Measurements from ENCODE around the gene ADI1.
"Not testable (repeated sequence)": the region's sequence is repeated elsewhere in the genome, so short reads cannot be mapped to it uniquely, and the experiment has no call there.

The ADI1 gene

GRCh38 chr2:3527886-3528785 is 8.8 kb upstream of the ADI1 start:
- no peak for DNase-seq

DNA sequence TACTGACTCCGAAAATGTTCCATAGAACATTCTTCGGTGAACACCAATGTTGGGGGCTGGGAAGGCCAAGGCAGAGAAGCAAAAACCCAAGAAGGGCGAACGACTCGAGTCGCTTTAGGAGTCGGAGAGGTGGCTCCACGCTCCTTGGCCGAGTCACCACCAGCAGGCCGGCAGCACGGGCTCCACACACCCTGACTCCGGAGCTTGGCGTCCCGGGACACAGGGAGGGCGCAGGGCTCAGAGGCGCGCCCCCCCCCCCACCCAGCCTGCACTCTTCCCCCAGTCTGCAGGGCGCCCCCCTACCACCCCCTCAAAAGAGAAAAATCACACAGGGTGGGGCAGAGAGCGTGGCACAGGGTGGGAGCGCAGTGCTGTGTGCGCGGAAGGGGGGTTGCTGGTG is 7.5 kb upstream of the ADI1 start:
- no peak for DNase-seq

GRCh38 chr2:3523551-3524041 is 4.3 kb upstream of the ADI1 start:
- DNase-seq = no peak

DNA sequence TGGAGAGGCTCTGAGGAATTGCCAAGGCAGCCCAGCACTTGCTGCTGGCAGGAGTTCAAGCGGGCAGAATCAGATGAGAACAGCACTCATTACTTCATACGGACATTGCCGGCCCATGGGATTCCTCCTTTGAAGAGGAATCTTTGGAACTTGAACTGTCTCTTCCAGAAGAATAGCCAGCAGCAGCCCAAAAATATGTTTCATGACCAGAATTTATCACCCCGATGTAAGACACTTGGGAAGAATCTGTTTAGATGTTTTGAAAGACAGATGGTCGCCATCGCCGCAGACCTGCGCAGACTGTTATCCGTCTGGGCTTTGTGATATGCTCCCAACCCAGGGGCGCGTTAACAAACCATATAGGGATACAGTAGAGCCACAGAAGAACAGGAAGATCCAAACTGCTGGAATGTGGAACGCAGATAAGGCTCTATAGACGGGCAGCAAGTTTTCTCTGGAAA is 3.7 kb upstream of the ADI1 start:
- DNase-seq = no peak

DNA sequence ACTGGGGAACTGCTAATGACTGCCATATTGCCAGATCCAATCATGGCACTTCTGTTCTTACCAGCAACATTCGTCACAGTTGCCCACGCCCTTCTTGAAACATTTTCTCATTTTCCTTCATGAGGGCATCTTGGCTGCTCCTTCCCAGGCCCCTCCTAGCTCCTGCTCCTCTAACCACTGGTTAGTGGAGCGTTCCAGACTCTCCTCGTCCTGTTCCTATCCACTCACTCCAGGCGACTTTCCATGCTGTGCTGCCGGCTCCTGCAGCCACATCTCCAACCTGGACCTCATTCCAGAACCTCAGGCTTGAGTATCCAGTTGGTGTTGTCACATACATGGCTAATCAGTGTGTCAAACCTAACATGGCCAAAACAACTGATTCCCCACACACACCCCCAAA is 1.3 kb upstream of the ADI1 start:
- DNase-seq = no peak

DNA sequence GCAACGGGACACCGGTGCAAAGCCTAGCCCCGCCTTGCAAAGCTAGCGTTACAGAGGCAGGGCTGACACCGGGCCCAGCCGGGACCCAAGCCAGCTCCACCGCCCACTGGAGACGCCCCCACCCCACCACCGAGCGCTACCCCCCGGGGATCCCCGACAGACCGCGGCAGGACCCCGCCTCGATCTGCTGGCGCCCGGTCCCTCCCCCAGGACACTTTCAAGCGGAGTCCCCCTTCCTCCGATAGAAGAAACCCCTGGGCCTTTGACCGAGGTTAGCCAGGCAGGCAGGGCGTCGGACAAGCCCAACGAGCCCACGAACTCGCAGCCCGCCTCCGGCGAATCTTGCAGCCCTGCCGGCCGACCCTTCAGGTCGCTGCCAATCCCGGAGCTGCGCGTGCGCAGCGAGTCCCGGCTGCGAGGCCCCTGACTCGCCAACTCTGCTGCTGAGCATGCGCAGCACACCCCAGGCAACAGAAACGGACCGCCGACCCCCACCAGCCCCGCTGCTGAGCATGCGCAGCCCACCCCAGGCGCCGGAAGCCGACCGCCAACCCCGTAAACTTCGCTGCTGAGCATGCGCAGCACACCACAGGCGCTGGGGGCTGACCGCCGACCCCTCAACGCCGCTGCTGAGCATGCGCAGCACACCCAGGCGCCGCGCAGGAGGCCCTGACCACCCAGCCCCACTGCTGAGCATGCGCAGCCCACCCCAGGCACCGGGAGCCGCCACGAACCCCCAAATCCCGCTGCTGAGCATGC is 656 bp downstream of the ADI1 start:
- DNase-seq = peak; percentile 98

GRCh38 chr2:3517948-3518495 is 1.3 kb downstream of the ADI1 start:
- DNase-seq = no peak

DNA sequence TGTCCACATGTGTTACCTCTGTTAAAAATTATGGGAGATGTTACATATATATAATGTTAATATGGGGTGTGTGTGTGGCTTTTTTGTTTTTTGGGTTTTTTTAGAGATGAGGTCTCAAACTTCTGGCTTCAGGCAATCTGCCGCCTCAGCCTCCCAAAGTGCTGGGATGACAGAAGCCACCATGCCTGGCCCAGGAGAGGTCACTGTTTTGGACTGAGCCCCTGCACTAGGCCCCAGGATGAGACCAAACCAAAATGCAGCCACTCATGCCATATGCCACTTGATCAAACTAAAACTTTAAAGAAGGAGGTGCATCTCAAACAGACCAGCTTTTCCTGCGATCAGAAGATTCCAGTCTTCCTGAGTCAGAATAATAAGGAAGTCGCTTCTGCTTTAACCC is 2.5 kb downstream of the ADI1 start:
- no peak for DNase-seq

DNA sequence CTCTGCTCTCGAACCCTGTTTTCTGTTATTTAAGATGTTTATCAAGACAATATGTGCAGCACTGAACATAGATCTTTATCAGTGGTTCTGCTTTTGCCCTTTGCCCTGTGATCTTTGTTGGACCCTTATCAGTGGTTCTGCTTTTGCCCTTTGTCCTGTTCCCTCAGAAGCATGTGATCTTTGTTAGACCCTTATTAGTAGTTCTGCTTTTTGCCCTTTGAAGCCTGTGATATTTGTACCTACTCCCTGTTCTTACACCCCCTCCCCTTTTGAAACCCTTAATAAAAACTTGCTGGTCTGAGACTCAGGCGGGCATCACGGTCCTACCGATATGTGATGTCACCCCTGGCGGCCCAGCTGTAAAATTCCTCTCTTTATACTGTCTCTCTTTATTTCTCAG is 3.9 kb downstream of the ADI1 start:
- not testable (repeated sequence) for DNase-seq

GRCh38 chr2:3513026-3513810 is 6.1 kb downstream of the ADI1 start:
- no peak for DNase-seq

DNA sequence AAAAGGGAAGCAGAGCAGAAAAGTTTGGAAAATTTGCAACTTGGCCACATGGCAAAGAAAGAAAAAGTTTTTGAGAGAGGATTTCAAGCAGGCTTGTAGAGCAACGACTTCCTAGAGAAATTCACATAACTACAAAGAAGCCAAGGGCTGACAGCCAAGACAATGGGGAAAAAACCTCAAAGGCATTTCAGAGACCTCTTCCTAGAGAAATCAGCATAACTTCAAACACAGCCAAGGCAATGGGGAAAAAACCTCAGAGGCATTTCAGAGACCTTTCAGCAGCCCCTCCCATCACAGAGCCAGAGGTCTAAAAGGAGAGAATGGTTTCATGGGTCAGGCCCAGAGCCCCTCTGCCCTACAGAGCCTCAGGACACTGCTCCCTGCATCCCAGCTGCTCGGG is 7.2 kb downstream of the ADI1 start:
- DNase-seq = no peak

DNA sequence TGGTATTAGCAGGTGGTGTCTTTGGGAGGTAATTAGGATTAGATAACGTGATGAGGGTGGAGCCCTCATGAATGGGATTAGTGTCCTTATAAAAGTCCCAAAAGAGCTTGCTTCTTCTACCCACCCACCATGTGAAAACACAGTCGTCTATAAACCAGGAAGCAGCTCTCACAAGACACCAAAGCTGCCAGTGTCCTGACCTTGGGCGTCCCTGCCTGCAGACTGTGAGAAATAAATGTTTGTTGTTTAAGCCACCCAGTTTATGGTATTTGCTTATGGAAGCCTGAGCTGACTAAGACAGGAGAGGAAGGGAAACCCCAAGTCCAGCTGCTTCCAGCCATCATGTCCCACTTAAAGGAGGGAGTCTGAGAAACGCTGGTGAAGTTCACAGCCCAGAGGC is 13.6 kb downstream of the ADI1 start:
- no peak for DNase-seq

- DNase-seq = no peak
Measured at GRCh38 chr2:3504741-3505140, 14.6 kb downstream of the ADI1 start.

DNA sequence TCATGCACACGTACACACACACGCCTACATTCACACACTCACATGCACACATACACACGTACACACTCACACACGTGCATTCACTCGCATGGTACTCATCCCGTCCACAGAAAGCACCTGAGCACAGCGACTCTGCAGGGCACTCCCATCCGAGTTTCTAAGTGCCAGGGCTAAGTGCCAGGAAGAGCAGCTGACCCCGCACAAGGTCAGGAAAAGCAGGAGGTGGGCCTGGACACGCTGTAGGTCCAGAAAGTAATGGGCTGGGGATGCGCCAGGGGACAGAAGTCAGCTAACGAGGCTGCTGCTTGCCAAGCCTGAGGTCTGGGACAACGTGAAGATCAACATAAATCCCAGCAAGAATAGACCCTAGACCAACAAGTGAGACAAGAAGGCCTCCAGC is 15.8 kb downstream of the ADI1 start:
- no peak for DNase-seq

DNA sequence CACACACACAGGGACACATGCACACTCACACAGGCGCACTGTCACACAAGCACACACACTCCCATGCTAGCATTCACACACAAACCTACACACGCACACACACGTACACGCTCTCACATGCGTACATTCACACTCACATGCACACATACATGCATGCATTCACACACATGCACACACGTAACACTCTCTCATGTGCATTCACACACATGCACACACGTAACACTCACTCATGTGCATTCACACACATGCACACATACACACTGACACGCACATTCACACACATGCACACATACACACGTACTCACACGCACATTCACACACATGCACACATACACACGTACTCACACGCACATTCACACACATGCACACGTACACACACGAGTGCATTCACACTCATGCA is 16.3 kb downstream of the ADI1 start:
- DNase-seq = no peak

GRCh38 chr2:3500326-3500899 is 18.9 kb downstream of the ADI1 start:
- DNase-seq = no peak

DNA sequence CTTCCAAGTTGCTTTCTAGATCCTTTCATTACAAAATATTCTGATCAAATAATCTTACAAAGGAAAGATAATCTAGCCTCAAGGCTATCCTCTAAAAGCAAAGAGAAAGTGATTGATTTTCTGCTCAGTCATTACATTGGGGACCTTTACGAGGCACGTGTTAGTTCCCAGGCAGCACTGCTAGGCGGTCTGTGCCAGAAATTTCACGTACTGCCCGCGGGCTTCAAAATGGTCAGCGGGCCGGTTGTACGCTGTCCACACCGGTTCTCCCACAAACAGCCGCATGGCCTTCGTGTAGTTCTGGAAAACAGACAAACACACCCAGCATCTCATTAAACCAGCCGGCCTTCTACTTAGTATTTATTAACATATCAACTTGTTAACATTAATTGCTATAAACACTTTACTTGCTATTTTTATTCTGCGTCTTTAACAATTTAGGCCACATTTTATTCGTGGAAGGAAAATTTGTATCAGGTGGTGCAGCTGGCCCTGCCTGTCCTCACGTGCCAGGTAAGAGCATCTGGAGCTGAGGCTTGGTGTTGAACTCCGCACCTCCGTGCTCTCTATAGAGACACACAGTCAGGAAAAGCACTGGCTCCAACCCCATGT is 20.4 kb downstream of the ADI1 start:
- DNase-seq = no peak

DNA sequence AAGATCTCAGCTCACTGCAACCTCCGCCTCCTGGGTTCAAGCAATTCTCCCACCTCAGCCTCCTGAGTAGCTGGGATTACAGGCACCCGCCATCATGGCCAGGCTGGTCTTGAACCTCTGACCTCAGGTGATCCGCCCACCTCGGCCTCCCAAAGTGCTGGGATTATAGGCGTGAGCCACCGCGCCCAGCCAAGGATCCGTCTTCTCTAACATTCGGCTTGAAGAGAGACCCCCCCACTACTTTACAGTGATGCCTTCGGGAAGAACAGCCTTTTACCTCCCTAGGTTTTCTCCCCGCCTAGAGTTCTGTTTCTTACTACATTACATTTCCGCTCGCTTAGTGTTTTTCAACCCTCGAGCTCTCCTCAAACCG is 22.6 kb downstream of the ADI1 start:
- DNase-seq = not testable (repeated sequence)

- DNase-seq = no peak
Measured at GRCh38 chr2:3494984-3495666, 24.2 kb downstream of the ADI1 start.

DNA sequence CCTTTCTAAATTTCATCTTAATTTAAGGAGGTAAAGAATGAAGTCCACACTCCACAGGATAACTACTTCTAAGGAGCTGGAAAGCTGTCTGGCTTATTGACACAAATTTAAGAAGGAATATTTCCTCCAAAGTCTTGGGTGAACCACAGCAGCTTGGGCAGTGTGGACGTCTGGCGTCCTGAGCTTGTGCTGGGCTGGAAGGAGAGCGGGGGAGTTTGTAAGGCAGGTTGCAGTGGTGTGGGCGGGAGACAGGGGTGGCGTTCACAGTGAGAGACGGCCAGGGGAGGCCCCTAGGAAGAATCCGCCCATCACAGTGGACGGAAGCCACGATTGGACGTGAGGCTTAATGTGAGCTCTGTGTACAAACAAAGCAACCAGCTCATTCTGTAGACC is 25.7 kb downstream of the ADI1 start:
- no peak for DNase-seq

GRCh38 chr2:3492951-3493614 is 26.2 kb downstream of the ADI1 start:
- DNase-seq = no peak
